ENCODE data around the gene BRD1. TPM values are rescaled to one million over a fixed set of nuclear protein-coding genes. Genes with fewer than 3 reads are reported as not detected.
A peak's percentile ranks its signal among the peaks of the same experiment; 100 is the strongest.

The BRD1 gene
- polyA plus RNA-seq, 3 donors = 0.61 to 13.8 (median 0.86) TPM

- Histone ChIP-seq H3K79me2 (ENCODE audit: insufficient read depth, low read length) (peaks cover 71% of the 10 kb centered on the region), H3K36me3 (replicated peaks in 1 of 2; ENCODE audit: control insufficient read depth in 1 of 2, insufficient read depth in 2 of 2, low read length in 2 of 2) (peaks cover 44% of the 10 kb centered on the region in 2 donors), H2AFZ (ENCODE audit: insufficient read depth, low read depth, low read length, poor library complexity, severe bottlenecking) (no peak overlapping the region), H3K4me2 (replicated peaks; ENCODE audit: extremely low read depth, low read length, poor library complexity, severe bottlenecking) (peak overlapping the region; percentile 92), H3K4me3 (replicated peaks in 1 of 3; ENCODE audit: low read depth in 2 of 3, low read length in 3 of 3) (peak overlapping the region in 1 of 3 experiments; percentile 78), H3K9ac (ENCODE audit: insufficient read depth, low read length, poor library complexity, severe bottlenecking) (peak overlapping the region; percentile 79), H3K27me3 (ENCODE audit: control insufficient read depth in 2 of 2, insufficient read depth in 2 of 2, low read length in 2 of 2) (no peaks in the 10 kb centered on the region), H3K9me3 (replicated peaks in 1 of 2; ENCODE audit: control insufficient read depth in 1 of 2, insufficient read depth in 1 of 2, low read length in 2 of 2) (no peaks in the 10 kb centered on the region), H3K27ac (ENCODE audit: low read depth in 1 of 2, low read length in 2 of 2) (peak overlapping the region in 1 of 2 donors; percentile 76), H3K4me1 (ENCODE audit: control insufficient read depth in 1 of 2, insufficient read depth in 2 of 2, low read length in 2 of 2) (peaks cover 40 to 45% of the 10 kb centered on the region in 2 donors), H4K20me1 (ENCODE audit: insufficient read depth, low read length) (peaks cover 64% of the 10 kb centered on the region)
- intact Hi-C loops (cut with micrococcal nuclease) = no loop called here
- Mint-ChIP-seq H3K36me3 (peaks cover 33 to 47% of the 10 kb centered on the region in 2 donors), H3K9me3 (peaks cover 0 to 4% (median 0%) of the 10 kb centered on the region in 7 donors), H3K4me1 (peaks cover 33% of the 10 kb centered on the region), H3K4me3 (peak overlapping the region; percentile 86 to 92), H3K27ac (peak overlapping the region in 2 of 7 donors; percentile 21 to 50), H3K27me3 (ENCODE audit: low read depth in 3 of 3) (no peaks in the 10 kb centered on the region)
- no peak for DNase-seq
- 83% methylated on average over 9 of the region's 10 CpGs for WGBS (ENCODE audit: insufficient coverage)
- no peak for TF ChIP-seq CTCF (IDR thresholded peaks at IDR 0.05)
Observed at GRCh38 chr22:49825436-49825835, 2.2 kb downstream of the BRD1 start.

- Histone ChIP-seq H3K27ac (ENCODE audit: low read depth in 1 of 2, low read length in 2 of 2) (peak overlapping the region in 1 of 2 donors; percentile 11), H3K79me2 (ENCODE audit: insufficient read depth, low read length) (peaks cover 76% of the 10 kb centered on the region), H3K9ac (ENCODE audit: insufficient read depth, low read length, poor library complexity, severe bottlenecking) (no peak overlapping the region), H3K9me3 (replicated peaks in 1 of 2; ENCODE audit: control insufficient read depth in 1 of 2, insufficient read depth in 1 of 2, low read length in 2 of 2) (no peaks in the 10 kb centered on the region), H3K27me3 (ENCODE audit: control insufficient read depth in 2 of 2, insufficient read depth in 2 of 2, low read length in 2 of 2) (no peaks in the 10 kb centered on the region), H3K4me1 (ENCODE audit: control insufficient read depth in 1 of 2, insufficient read depth in 2 of 2, low read length in 2 of 2) (peaks cover 35 to 40% of the 10 kb centered on the region in 2 donors), H2AFZ (ENCODE audit: insufficient read depth, low read depth, low read length, poor library complexity, severe bottlenecking) (no peak overlapping the region), H3K4me3 (replicated peaks in 1 of 3; ENCODE audit: low read depth in 2 of 3, low read length in 3 of 3) (no peak overlapping the region), H3K36me3 (replicated peaks in 1 of 2; ENCODE audit: control insufficient read depth in 1 of 2, insufficient read depth in 2 of 2, low read length in 2 of 2) (peaks cover 47 to 49% of the 10 kb centered on the region in 2 donors), H3K4me2 (replicated peaks; ENCODE audit: extremely low read depth, low read length, poor library complexity, severe bottlenecking) (no peak overlapping the region), H4K20me1 (ENCODE audit: insufficient read depth, low read length) (peaks cover 69% of the 10 kb centered on the region)
- Mint-ChIP-seq H3K27ac (peak overlapping the region in 2 of 7 donors; percentile 15 to 40), H3K36me3 (peaks cover 34 to 52% of the 10 kb centered on the region in 2 donors), H3K27me3 (ENCODE audit: low read depth in 3 of 3) (no peaks in the 10 kb centered on the region), H3K4me3 (peak overlapping the region in 1 of 2 donors; percentile 43), H3K4me1 (peaks cover 28% of the 10 kb centered on the region), H3K9me3 (peaks cover 0 to 2% (median 0%) of the 10 kb centered on the region in 7 donors)
- no peak for DNase-seq
- intact Hi-C loops (cut with micrococcal nuclease) = no loop called here
- 98% methylated on average over 12 of the region's 12 CpGs for WGBS (ENCODE audit: insufficient coverage)
- TF ChIP-seq CTCF (IDR thresholded peaks at IDR 0.05) = no peak
Observed at GRCh38 chr22:49824936-49825335, 2.7 kb downstream of the BRD1 start.

All from CD14-positive monocyte (primary cell).